Glutamatergic neuron (in vitro differentiated cells): ENCODE data around the gene ACADVL. TPM values are rescaled to one million over a fixed set of nuclear protein-coding genes. Genes with fewer than 3 reads are reported as not detected.

ENCODE experiments used
- DNase-seq: peaks from one replicate; pipeline ENCODE4 v3.0.0; 2022
- H3K27ac Mint-ChIP-seq: one replicate; pipeline ENCODE4 v1.8.0; 2020; ENCODE audit warnings: mild to moderate bottlenecking, mixed read lengths, inconsistent platforms; ENCODE audit not compliant: unreplicated experiment
- H3K27me3 Mint-ChIP-seq: one replicate; pipeline ENCODE4 v1.8.0; 2020; ENCODE audit warnings: mild to moderate bottlenecking, moderate library complexity, mixed read lengths, inconsistent platforms; ENCODE audit not compliant: unreplicated experiment
- H3K36me3 Mint-ChIP-seq: one replicate; pipeline ENCODE4 v1.8.0; 2020; ENCODE audit warnings: mild to moderate bottlenecking, mixed read lengths, inconsistent platforms; ENCODE audit not compliant: unreplicated experiment
- H3K4me1 Mint-ChIP-seq: one replicate; pipeline ENCODE4 v1.8.0; 2020; ENCODE audit warnings: mild to moderate bottlenecking, low read depth, mixed read lengths, inconsistent platforms; ENCODE audit not compliant: unreplicated experiment
- H3K4me3 Mint-ChIP-seq: one replicate; pipeline ENCODE4 v1.8.0; 2020; ENCODE audit warnings: mild to moderate bottlenecking, mixed read lengths, inconsistent platforms; ENCODE audit not compliant: unreplicated experiment
- H3K9me3 Mint-ChIP-seq: one replicate; pipeline ENCODE4 v1.8.0; 2020; ENCODE audit warnings: mild to moderate bottlenecking, moderate library complexity, mixed read lengths, inconsistent platforms; ENCODE audit not compliant: unreplicated experiment
- total RNA-seq: library from RNA; stranded (reverse); fragmentation: NEBNext Ultra II Directional; extraction: Animal tissue kit (Norgen Biotek cat#: 25700); gene quantifications from one replicate; pipeline ENCODE4 v1.2.1, GENCODE V29; 2021; ENCODE audit not compliant: unreplicated experiment
- TF ChIP-seq, protein P1 (sequence below): fragments of 200-600 bp; sonication (generic); IDR thresholded peaks from one replicate; pipeline ENCODE4 v1.5.0; 2021; ENCODE audit not compliant: partially characterized antibody, unreplicated experiment

The ACADVL gene
- total RNA-seq, 1 donor from 2014 or later: 375 TPM

DNA sequence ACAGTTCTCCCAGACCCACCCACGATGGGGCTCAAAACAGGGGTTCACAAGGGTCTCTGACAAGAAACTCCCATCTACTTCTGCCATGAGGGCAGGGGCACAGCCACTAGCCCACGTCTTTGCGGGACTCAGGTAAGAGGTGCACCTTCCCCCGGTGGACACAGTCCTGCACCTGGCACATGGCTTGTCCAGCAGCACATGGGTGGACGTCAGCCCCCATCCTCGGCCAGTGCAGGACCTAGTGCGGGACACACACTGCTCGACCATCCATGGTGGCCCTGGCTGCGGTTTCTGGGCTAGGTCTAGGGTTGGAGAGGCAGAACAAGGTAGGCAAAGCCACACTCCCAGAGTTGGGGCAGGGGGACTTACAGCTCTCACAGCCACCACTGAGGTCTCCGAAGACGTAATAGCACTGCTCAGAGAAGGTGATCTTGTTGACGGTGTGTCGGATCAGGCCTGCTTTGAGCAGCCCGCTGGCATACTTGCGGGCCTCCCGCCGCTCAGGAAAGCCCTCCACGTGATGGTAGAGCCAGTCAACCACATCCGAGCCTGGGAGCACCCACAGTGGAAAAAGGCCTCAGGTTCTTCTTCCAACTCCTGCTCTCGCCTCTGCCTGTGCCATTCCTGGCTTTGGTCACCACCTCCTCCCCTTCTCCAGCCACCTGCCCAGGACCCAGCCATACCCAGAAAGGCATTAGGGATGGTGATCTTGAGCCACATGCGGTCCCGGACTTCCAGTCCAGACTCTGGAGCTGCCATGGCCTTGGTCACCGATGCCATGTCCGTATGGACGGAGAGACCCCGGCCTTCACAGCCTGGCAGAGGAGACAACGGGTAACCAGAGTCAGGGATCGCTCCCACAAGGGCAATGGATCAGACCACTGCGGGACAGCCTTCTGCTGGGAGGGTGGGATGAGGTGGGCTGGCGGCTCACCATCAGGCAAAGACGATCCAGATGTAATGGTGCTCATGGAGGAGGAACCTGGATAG, 7.3 kb downstream of the ACADVL start:
- Mint-ChIP-seq H3K27ac (no peak overlapping the region), H3K27me3 (peaks cover 13% of the 10 kb centered on the region), H3K9me3 (peaks cover 2% of the 10 kb centered on the region), H3K4me1 (peaks cover 9% of the 10 kb centered on the region), H3K4me3 (no peak overlapping the region), H3K36me3 (no peaks in the 10 kb centered on the region)
- no peak for DNase-seq
- TF ChIP-seq, protein P1, sequence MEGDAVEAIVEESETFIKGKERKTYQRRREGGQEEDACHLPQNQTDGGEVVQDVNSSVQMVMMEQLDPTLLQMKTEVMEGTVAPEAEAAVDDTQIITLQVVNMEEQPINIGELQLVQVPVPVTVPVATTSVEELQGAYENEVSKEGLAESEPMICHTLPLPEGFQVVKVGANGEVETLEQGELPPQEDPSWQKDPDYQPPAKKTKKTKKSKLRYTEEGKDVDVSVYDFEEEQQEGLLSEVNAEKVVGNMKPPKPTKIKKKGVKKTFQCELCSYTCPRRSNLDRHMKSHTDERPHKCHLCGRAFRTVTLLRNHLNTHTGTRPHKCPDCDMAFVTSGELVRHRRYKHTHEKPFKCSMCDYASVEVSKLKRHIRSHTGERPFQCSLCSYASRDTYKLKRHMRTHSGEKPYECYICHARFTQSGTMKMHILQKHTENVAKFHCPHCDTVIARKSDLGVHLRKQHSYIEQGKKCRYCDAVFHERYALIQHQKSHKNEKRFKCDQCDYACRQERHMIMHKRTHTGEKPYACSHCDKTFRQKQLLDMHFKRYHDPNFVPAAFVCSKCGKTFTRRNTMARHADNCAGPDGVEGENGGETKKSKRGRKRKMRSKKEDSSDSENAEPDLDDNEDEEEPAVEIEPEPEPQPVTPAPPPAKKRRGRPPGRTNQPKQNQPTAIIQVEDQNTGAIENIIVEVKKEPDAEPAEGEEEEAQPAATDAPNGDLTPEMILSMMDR: no peak

DNA sequence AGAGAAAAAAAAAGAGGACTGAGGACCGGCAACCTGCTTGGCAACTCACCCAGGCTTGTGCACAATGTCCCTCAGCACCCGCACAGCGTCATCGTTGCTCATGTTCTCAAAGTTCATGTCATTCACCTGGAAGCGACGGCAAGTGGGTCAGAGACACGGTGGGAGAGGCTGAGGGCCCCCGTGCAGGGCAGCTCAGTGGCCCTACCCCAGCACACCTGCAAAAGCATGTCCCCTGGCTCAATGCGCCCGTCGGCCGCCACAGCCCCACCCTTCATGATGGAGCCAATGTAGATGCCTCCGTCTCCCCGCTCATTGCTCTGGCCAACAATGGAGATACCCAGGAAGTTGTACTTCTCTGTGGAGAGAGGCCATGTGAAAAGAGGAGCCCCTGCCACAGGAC, 9.2 kb downstream of the ACADVL start:
- H3K27me3 Mint-ChIP-seq: peaks cover 14% of the 10 kb centered on the region
- TF ChIP-seq, protein P1: no peak
- no peak for DNase-seq
- no peaks in the 10 kb centered on the region for H3K36me3 Mint-ChIP-seq
- H3K9me3 Mint-ChIP-seq: peaks cover 8% of the 10 kb centered on the region
- H3K27ac Mint-ChIP-seq: no peak overlapping the region
- H3K4me1 Mint-ChIP-seq: peaks cover 12% of the 10 kb centered on the region
- no peak overlapping the region for H3K4me3 Mint-ChIP-seq

DNA sequence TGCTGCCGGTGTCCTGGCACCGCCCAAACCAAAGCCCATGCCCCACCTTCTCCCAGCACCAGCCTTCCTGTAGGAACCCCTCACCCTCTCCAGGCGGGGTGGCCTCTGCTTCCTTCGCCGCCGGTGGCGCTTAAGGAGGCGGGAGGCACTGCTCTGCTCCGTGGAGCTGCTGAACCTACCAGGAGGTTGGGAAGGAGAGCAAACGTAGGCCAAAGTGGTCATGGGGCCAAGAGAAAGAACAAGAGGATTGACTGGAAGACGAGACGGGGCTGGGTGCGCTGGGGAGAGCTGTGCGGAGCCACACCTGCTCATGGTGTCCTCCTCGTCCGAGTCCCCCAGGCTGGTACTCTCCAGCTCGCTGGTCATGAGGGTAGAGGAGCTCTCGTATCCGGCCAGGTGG, 9.8 kb downstream of the ACADVL start:
- Mint-ChIP-seq H3K4me1 (peaks cover 11% of the 10 kb centered on the region), H3K27ac (no peak overlapping the region), H3K4me3 (no peak overlapping the region), H3K9me3 (peaks cover 10% of the 10 kb centered on the region), H3K27me3 (peaks cover 17% of the 10 kb centered on the region), H3K36me3 (no peaks in the 10 kb centered on the region)
- TF ChIP-seq, protein P1: no peak
- no peak for DNase-seq

DNA sequence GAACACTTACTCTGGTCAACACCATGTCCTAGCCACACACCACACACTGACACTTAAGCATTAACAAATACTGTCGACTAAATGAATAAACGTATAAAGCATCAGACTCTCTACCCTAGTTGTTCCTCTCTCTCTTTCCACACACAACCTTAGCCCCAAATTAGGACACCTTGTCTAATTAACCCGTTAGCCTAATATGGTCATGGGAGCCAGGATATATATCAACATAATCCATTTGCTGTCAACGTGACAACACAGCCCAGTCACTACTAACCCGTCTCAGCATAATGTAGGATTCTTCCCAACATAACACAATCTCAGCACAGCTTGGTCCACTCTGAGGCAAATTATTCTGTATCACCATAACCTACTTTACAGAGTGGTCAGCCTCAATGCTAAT, 12.4 kb downstream of the ACADVL start:
- H3K36me3 Mint-ChIP-seq: peaks cover 5% of the 10 kb centered on the region
- DNase-seq: no peak

DNA sequence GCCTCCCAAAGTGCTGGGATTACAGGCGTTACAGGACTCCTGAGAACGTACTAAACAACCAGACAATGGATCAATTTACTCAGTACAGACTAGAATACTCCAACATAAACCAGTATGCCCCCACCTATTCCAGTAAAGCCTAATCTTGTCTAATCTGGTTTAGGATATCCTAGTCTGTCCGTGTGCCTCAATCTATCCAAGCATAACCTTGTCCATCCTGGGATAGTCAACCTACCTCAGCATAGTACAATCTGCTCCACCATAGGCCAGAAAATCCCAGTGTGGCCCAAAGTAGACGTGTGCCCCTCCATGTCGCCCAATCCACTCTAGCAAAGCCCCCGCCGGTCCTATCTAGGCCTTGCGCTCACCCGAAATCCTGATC, 14.0 kb downstream of the ACADVL start:
- TF ChIP-seq, protein P1: no peak
- H3K27ac Mint-ChIP-seq: peak overlapping the region; percentile 81
- H3K4me3 Mint-ChIP-seq: peak overlapping the region; percentile 92
- H3K9me3 Mint-ChIP-seq: peaks cover 20% of the 10 kb centered on the region
- peaks cover 26% of the 10 kb centered on the region for H3K27me3 Mint-ChIP-seq
- DNase-seq: no peak
- peaks cover 6% of the 10 kb centered on the region for H3K36me3 Mint-ChIP-seq
- H3K4me1 Mint-ChIP-seq: peaks cover 24% of the 10 kb centered on the region

More for the DNA sequence above, 12.4 kb downstream of the ACADVL start:
- Mint-ChIP-seq H3K4me3 (peak overlapping the region; percentile 72), H3K9me3 (peaks cover 17% of the 10 kb centered on the region), H3K27me3 (peaks cover 27% of the 10 kb centered on the region), H3K4me1 (peaks cover 21% of the 10 kb centered on the region), H3K27ac (peak overlapping the region; percentile 18)
- TF ChIP-seq, protein P1: no peak
